Measurements from ENCODE around the gene TRAF3IP1.

The TRAF3IP1 gene

GRCh38 chr2:238341536-238341935 is 21.2 kb downstream of the TRAF3IP1 start:
- no peak for TF ChIP-seq CTCF (IDR thresholded peaks at IDR 0.05; ENCODE audit: borderline replicate concordance, control extremely low read depth, extremely low read depth, insufficient read depth, missing control alignments)
- in situ Hi-C loops (cut with MboI; ENCODE audit: low sequenced_read_pairs, unreplicated experiment), result no loop called here
- no peak for DNase-seq (ENCODE audit: low spot score)

- in situ Hi-C loops (cut with MboI; ENCODE audit: low sequenced_read_pairs, unreplicated experiment), result no loop called here
- TF ChIP-seq CTCF (IDR thresholded peaks at IDR 0.05; ENCODE audit: borderline replicate concordance, control extremely low read depth, extremely low read depth, insufficient read depth, missing control alignments), result no peak
- DNase-seq (ENCODE audit: low spot score), result no peak
Measured at GRCh38 chr2:238344035-238344434, 23.7 kb downstream of the TRAF3IP1 start.

- TF ChIP-seq CTCF (IDR thresholded peaks at IDR 0.05; ENCODE audit: borderline replicate concordance, control extremely low read depth, extremely low read depth, insufficient read depth, missing control alignments), result no peak
- no peak for DNase-seq (ENCODE audit: low spot score)
- in situ Hi-C loops (cut with MboI; ENCODE audit: low sequenced_read_pairs, unreplicated experiment), result no loop called here
Measured at GRCh38 chr2:238344517-238344916, 24.2 kb downstream of the TRAF3IP1 start.

GRCh38 chr2:238345297-238345968 is 25.1 kb downstream of the TRAF3IP1 start:
- no peak for DNase-seq (ENCODE audit: low spot score)
- no peak for TF ChIP-seq CTCF (IDR thresholded peaks at IDR 0.05; ENCODE audit: borderline replicate concordance, control extremely low read depth, extremely low read depth, insufficient read depth, missing control alignments)
- in situ Hi-C loops (cut with MboI; ENCODE audit: low sequenced_read_pairs, unreplicated experiment), result no loop called here

- DNase-seq (ENCODE audit: low spot score), result no peak
- in situ Hi-C loops (cut with MboI; ENCODE audit: low sequenced_read_pairs, unreplicated experiment), result no loop called here
Measured at GRCh38 chr2:238346544-238346943, 26.2 kb downstream of the TRAF3IP1 start.

GRCh38 chr2:238350150-238350897 is 30.0 kb downstream of the TRAF3IP1 start:
- in situ Hi-C loops (cut with MboI; ENCODE audit: low sequenced_read_pairs, unreplicated experiment), result loop anchor here (25.0 kb wide), 1 partner anchor 437 kb away; no protein-coding TSS in a partner anchor
- DNase-seq (ENCODE audit: low spot score), result no peak
- TF ChIP-seq CTCF (IDR thresholded peaks at IDR 0.05; ENCODE audit: borderline replicate concordance, control extremely low read depth, extremely low read depth, insufficient read depth, missing control alignments), result no peak

More at GRCh38 chr2:238346544-238346943, 26.2 kb downstream of the TRAF3IP1 start:
- TF ChIP-seq CTCF (IDR thresholded peaks at IDR 0.05; ENCODE audit: borderline replicate concordance, control extremely low read depth, extremely low read depth, insufficient read depth, missing control alignments), result no peak
